ENCODE data around the gene FRMD8.

GRCh38 chr11:65421794-65422632 lies 35.6 kb downstream of the FRMD8 start:
- TF ChIP-seq CBX5 (IDR thresholded peaks at IDR 0.05; ENCODE audit: low read depth, low read length) (no peak), GABPA (IDR thresholded peaks at IDR 0.05; ENCODE audit: borderline replicate concordance, insufficient read depth, low read length) (no peak), YY1 (IDR thresholded peaks at IDR 0.05; ENCODE audit: low read depth, low read length) (no peak), SIN3A (conservative IDR thresholded peaks at IDR 0.05 in 1 of 2, IDR thresholded peaks at IDR 0.05 in 1 of 2; ENCODE audit: low read depth in 1 of 2, low read length in 2 of 2) (no peak), CTCF (IDR thresholded peaks at IDR 0.05; ENCODE audit: control extremely low read depth in 1 of 3, insufficient read depth in 1 of 3, low read depth in 1 of 3, low read length in 3 of 3) (no peak), ATF3 (IDR thresholded peaks at IDR 0.05; ENCODE audit: insufficient read depth, low read depth, low read length) (0 out of 2 replicates have a peak, but pooled peaks have one; percentile 38), TAF1 (IDR thresholded peaks at IDR 0.05; ENCODE audit: low read depth, low read length) (no peak), POLR2A (IDR thresholded peaks at IDR 0.05; ENCODE audit: control extremely low read depth in 1 of 2, low read depth in 2 of 2, low read length in 2 of 2) (no peak), RBBP5 (IDR thresholded peaks at IDR 0.05; ENCODE audit: borderline replicate concordance, low read depth, low read length) (no peak; the same call in 1 of the 2 replicates), EZH2 (IDR thresholded peaks at IDR 0.05; ENCODE audit: low read depth, low read length, severe bottlenecking) (no peak)

Measured in H1 (cell line).